GM12878 (cell line): ENCODE data around the gene NIP7.

Experiments used
- CTCF ChIP-seq, 3 experiments: IDR thresholded peaks in 2 of 3; conservative IDR thresholded peaks in 1 of 3; 2 replicates each; pipeline ENCODE4 v1.5.1; 2011; ENCODE audit warnings: low read depth in 3 of 3, low read length in 3 of 3, mild to moderate bottlenecking in 3 of 3, control low read depth in 2 of 3, moderate library complexity in 2 of 3, inconsistent platforms in 1 of 3, mixed read lengths in 1 of 3; ENCODE audit not compliant: control insufficient read depth in 2 of 3, insufficient read depth in 1 of 3; ENCODE audit errors: extremely low read depth in 1 of 3
- E2F4 ChIP-seq: IDR thresholded peaks from 2 replicates; pipeline ENCODE4 v1.6.1; 2012; ENCODE audit warnings: low read depth, low read length, improper control_type of control experiment
- EP300 ChIP-seq, 2 experiments: fragments of 150-350 bp in 1 of 2; IDR thresholded peaks; 2 replicates each; pipeline ENCODE4 v1.6.1; 2011 to 2012; ENCODE audit warnings: low read depth in 2 of 2, low read length in 2 of 2, borderline replicate concordance in 1 of 2, improper control_type of control experiment in 1 of 2, inconsistent platforms in 1 of 2; ENCODE audit not compliant: control insufficient read depth in 1 of 2
- JUND ChIP-seq: IDR thresholded peaks from 2 replicates; pipeline ENCODE4 v1.6.1; 2012; ENCODE audit warnings: low read depth, mild to moderate bottlenecking, low read length, improper control_type of control experiment, moderate library complexity
- NR2C2 ChIP-seq: IDR thresholded peaks from 2 replicates; pipeline ENCODE4 v1.6.1; 2011; ENCODE audit warnings: borderline replicate concordance, low read depth; ENCODE audit not compliant: control insufficient read depth, insufficient read length
- POLR2A ChIP-seq: IDR thresholded peaks from 2 replicates; pipeline ENCODE4 v1.6.1; 2011; ENCODE audit warnings: low read depth, mild to moderate bottlenecking, low read length
- POLR2AphosphoS5 ChIP-seq: IDR thresholded peaks from 2 replicates; pipeline ENCODE4 v1.6.1; 2011; ENCODE audit warnings: mild to moderate bottlenecking, low read length, inconsistent platforms
- SIN3A ChIP-seq: IDR thresholded peaks from 2 replicates; pipeline ENCODE4 v1.6.1; 2012; ENCODE audit warnings: low read depth, low read length, improper control_type of control experiment
- SMC3 ChIP-seq: IDR thresholded peaks from 2 replicates; pipeline ENCODE4 v1.6.1; 2011; ENCODE audit warnings: low read length, improper control_type of control experiment, borderline replicate concordance
- WRNIP1 ChIP-seq: IDR thresholded peaks from 2 replicates; pipeline ENCODE4 v1.6.1; 2011; ENCODE audit warnings: low read depth, low read length, improper control_type of control experiment, borderline replicate concordance
- ZNF592 ChIP-seq: fragments of 450-650 bp; IDR thresholded peaks from 2 replicates; pipeline ENCODE4 v1.6.1; 2017; ENCODE audit warnings: mild to moderate bottlenecking, moderate library complexity

- no peak for TF ChIP-seq EP300 (IDR thresholded peaks at IDR 0.05; ENCODE audit: borderline replicate concordance in 1 of 2, control insufficient read depth in 1 of 2, low read depth in 2 of 2, low read length in 2 of 2)
- no peak for TF ChIP-seq CTCF (IDR thresholded peaks at IDR 0.05 in 2 of 3, conservative IDR thresholded peaks at IDR 0.05 in 1 of 3; ENCODE audit: control insufficient read depth in 2 of 3, extremely low read depth in 1 of 3, insufficient read depth in 1 of 3, low read depth in 3 of 3, low read length in 3 of 3)
- TF ChIP-seq POLR2AphosphoS5 = no peak
- no peak for TF ChIP-seq SMC3
- no peak for TF ChIP-seq NR2C2
- no peak for TF ChIP-seq ZNF592
- no peak for TF ChIP-seq WRNIP1
- TF ChIP-seq E2F4 = no peak
- TF ChIP-seq POLR2A = no peak
- no peak for TF ChIP-seq JUND
- no peak for TF ChIP-seq SIN3A
Observed at GRCh38 chr16:69301187-69301586, 38.4 kb upstream of the NIP7 start.
